HepG2 (cell line): ENCODE measurements around the gene POP7. TPM values are rescaled to one million over a fixed set of nuclear protein-coding genes. Genes with fewer than 3 reads are reported as not detected.
A peak's percentile ranks its signal among the peaks of the same experiment; 100 is the strongest.

Experiments used
- BRCA1 ChIP-seq: sonication (generic); formaldehyde crosslinking; IDR thresholded peaks from 2 replicates; pipeline ENCODE4 v1.4.0; 2020; ENCODE audit warnings: missing genetic modification reagents
- NFYC ChIP-seq: IDR thresholded peaks from 2 replicates; pipeline ENCODE4 v1.6.1; 2016; ENCODE audit warnings: missing genetic modification reagents, missing compliant biosample characterization
- NPAS2 ChIP-seq: sonication (generic); formaldehyde crosslinking; IDR thresholded peaks from 2 replicates; pipeline ENCODE4 v1.8.0; 2022; ENCODE audit warnings: mild to moderate bottlenecking, missing genetic modification reagents, borderline replicate concordance
- NR3C1 ChIP-seq: sonication (generic); formaldehyde crosslinking; IDR thresholded peaks from 2 replicates; pipeline ENCODE4 v1.4.0; 2020; ENCODE audit warnings: missing genetic modification reagents
- PHF5A ChIP-seq: IDR thresholded peaks from one replicate; pipeline ENCODE4 v1.6.1; 2018; ENCODE audit warnings: low read depth, missing genetic modification reagents; ENCODE audit not compliant: unreplicated experiment
- RFXAP ChIP-seq: sonication (generic); formaldehyde crosslinking; IDR thresholded peaks from 2 replicates; pipeline ENCODE4 v1.4.0; 2020; ENCODE audit warnings: missing genetic modification reagents, borderline replicate concordance
- SALL1 ChIP-seq: sonication (generic); formaldehyde crosslinking; IDR thresholded peaks from 2 replicates; pipeline ENCODE4 v1.8.0; 2022; ENCODE audit warnings: mild to moderate bottlenecking, missing genetic modification reagents
- SNAPC4 ChIP-seq: sonication (generic); formaldehyde crosslinking; IDR thresholded peaks from 2 replicates; pipeline ENCODE4 v1.4.0; 2020; ENCODE audit warnings: mild to moderate bottlenecking, missing genetic modification reagents
- ZC3H13 ChIP-seq: sonication (generic); formaldehyde crosslinking; IDR thresholded peaks from 2 replicates; pipeline ENCODE4 v1.8.1; 2023; ENCODE audit warnings: mild to moderate bottlenecking, missing genetic modification reagents, moderate library complexity
- ZFP82 ChIP-seq: sonication (generic); formaldehyde crosslinking; IDR thresholded peaks from 2 replicates; pipeline ENCODE4 v1.5.1; 2020; ENCODE audit warnings: mild to moderate bottlenecking, missing genetic modification reagents, borderline replicate concordance
- ZNF496 ChIP-seq: sonication (generic); formaldehyde crosslinking; IDR thresholded peaks from 2 replicates; pipeline ENCODE4 v1.8.1; 2023; ENCODE audit warnings: mild to moderate bottlenecking, moderate library complexity, missing genetic modification reagents; ENCODE audit not compliant: insufficient replicate concordance
- ZNF530 ChIP-seq: sonication (generic); formaldehyde crosslinking; IDR thresholded peaks from 2 replicates; pipeline ENCODE4 v1.5.0; 2020; ENCODE audit warnings: low read depth, mild to moderate bottlenecking, missing genetic modification reagents
- ZNF773 ChIP-seq: sonication (generic); formaldehyde crosslinking; IDR thresholded peaks from 2 replicates; pipeline ENCODE4 v1.4.0; 2020; ENCODE audit warnings: missing genetic modification reagents, borderline replicate concordance
- ZSCAN31 ChIP-seq: sonication (generic); formaldehyde crosslinking; IDR thresholded peaks from 2 replicates; pipeline ENCODE4 v1.5.0; 2020; ENCODE audit warnings: low read depth, mild to moderate bottlenecking, missing genetic modification reagents
- polyA plus RNA-seq, 8 experiments: library from polyadenylated mRNA; depleted of rRNA in 3 of 8; stranded (reverse) in 7 of 8; unstranded in 1 of 8; fragments of >200 nt; fragmentation: Illumina TruSeq in 4 of 8; extraction: Trizol in 4 of 8; gene quantifications; 2 replicates each; pipeline versions ENCODE4 v1.2.1 to v1.2.3, GENCODE V29; 2011 to 2016; ENCODE audit warnings: low read depth in 4 of 8, missing spikeins in 1 of 8, mixed read lengths in 1 of 8; ENCODE audit not compliant: insufficient read depth in 1 of 8
- total RNA-seq, 5 experiments: library from RNA; depleted of rRNA; stranded (reverse); fragments of >200 nt; fragmentation: Illumina TruSeq; extraction: Trizol; gene quantifications; 2 replicates each; pipeline ENCODE4 v1.2.3, GENCODE V29; 2016; ENCODE audit warnings: low read depth in 1 of 5
- TF ChIP-seq, protein P1 (sequence below): sonication (generic); formaldehyde crosslinking; IDR thresholded peaks from 2 replicates; pipeline ENCODE4 v1.4.0; 2020; ENCODE audit warnings: missing genetic modification reagents
- TF ChIP-seq, protein P2 (sequence below), 2 experiments: sonication (generic) in 1 of 2; formaldehyde crosslinking in 1 of 2; IDR thresholded peaks; 2 replicates each; pipeline versions ENCODE4 v1.6.1 to v1.9.0; 2014 to 2022; ENCODE audit warnings: antibody characterized with exemption in 1 of 2, borderline replicate concordance in 1 of 2, inconsistent platforms in 1 of 2, low read depth in 1 of 2, missing genetic modification reagents in 1 of 2

Gene POP7
- total and polyA plus RNA-seq, 2 of the 13 experiments (the other 11 are each of a cell fraction or from before 2014, with no cell fraction given): 63.9 to 91.1 TPM

- TF ChIP-seq SNAPC4 (CRISPR knock-in tag) (no peak), NPAS2 (CRISPR knock-in tag) (no peak), BRCA1 (no peak), ZSCAN31 (no peak), SALL1 (CRISPR knock-in tag) (peak; percentile 71; the same call in 1 of the 2 replicates), NFYC (CRISPR knock-in tag) (no peak), ZNF496 (CRISPR knock-in tag) (no peak), PHF5A (CRISPR knock-in tag) (no peak), NR3C1 (CRISPR knock-in tag) (no peak), ZNF530 (no peak), ZFP82 (CRISPR knock-in tag) (no peak), ZNF773 (CRISPR knock-in tag) (no peak; the same call in 1 of the 2 replicates), RFXAP (CRISPR knock-in tag) (peak; percentile 27; the same call in 1 of the 2 replicates), ZC3H13 (no peak; the same call in 1 of the 2 replicates)
- TF ChIP-seq, protein P1, sequence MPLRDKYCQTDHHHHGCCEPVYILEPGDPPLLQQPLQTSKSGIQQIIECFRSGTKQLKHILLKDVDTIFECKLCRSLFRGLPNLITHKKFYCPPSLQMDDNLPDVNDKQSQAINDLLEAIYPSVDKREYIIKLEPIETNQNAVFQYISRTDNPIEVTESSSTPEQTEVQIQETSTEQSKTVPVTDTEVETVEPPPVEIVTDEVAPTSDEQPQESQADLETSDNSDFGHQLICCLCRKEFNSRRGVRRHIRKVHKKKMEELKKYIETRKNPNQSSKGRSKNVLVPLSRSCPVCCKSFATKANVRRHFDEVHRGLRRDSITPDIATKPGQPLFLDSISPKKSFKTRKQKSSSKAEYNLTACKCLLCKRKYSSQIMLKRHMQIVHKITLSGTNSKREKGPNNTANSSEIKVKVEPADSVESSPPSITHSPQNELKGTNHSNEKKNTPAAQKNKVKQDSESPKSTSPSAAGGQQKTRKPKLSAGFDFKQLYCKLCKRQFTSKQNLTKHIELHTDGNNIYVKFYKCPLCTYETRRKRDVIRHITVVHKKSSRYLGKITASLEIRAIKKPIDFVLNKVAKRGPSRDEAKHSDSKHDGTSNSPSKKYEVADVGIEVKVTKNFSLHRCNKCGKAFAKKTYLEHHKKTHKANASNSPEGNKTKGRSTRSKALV: 0 out of 2 replicates have a peak, but pooled peaks have one; percentile 42
- TF ChIP-seq, protein P2, sequence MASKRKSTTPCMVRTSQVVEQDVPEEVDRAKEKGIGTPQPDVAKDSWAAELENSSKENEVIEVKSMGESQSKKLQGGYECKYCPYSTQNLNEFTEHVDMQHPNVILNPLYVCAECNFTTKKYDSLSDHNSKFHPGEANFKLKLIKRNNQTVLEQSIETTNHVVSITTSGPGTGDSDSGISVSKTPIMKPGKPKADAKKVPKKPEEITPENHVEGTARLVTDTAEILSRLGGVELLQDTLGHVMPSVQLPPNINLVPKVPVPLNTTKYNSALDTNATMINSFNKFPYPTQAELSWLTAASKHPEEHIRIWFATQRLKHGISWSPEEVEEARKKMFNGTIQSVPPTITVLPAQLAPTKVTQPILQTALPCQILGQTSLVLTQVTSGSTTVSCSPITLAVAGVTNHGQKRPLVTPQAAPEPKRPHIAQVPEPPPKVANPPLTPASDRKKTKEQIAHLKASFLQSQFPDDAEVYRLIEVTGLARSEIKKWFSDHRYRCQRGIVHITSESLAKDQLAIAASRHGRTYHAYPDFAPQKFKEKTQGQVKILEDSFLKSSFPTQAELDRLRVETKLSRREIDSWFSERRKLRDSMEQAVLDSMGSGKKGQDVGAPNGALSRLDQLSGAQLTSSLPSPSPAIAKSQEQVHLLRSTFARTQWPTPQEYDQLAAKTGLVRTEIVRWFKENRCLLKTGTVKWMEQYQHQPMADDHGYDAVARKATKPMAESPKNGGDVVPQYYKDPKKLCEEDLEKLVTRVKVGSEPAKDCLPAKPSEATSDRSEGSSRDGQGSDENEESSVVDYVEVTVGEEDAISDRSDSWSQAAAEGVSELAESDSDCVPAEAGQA (IDR thresholded peaks at IDR 0.05; ENCODE audit: low read depth): 0 out of 2 replicates have a peak, but pooled peaks have one; percentile 16
- TF ChIP-seq, protein P2 (CRISPR knock-in tag; IDR thresholded peaks at IDR 0.05; ENCODE audit: borderline replicate concordance): no peak
These were observed 32.5 kb upstream of the POP7 start, which contains the start of gene GNB2 (continued) for GRCh38 chr7:100673302-100673941.
